Transverse colon (tissue), 4 donors: ENCODE measurements around the gene PAPPA.

Source experiments
- CTCF ChIP-seq, 5 experiments: fragments of 200-600 bp in 3 of 5; fragments of 450-650 bp in 2 of 5; sonication (generic) in 3 of 5; IDR thresholded peaks; 1 replicate in 2 of 5; 2 replicates in 3 of 5; pipeline ENCODE4 v1.5.1; 2016 to 2017; ENCODE audit warnings: antibody characterized with exemption in 5 of 5, inconsistent platforms in 3 of 5, mild to moderate bottlenecking in 2 of 5, moderate library complexity in 1 of 5
- POLR2AphosphoS5 ChIP-seq, 3 donors: sonication (generic); formaldehyde crosslinking; IDR thresholded peaks; one replicate each; pipeline ENCODE4 v1.6.1; 2016; ENCODE audit warnings: antibody characterized with exemption in 3 of 3

- TF ChIP-seq POLR2AphosphoS5 (IDR thresholded peaks at IDR 0.05) (no peak), CTCF (IDR thresholded peaks at IDR 0.05) (no peak)
Observed at GRCh38 chr9:116155698-116156039, 2.1 kb downstream of the PAPPA start.
